Measurements from ENCODE around the gene PDE2A. TPM values are rescaled to one million over a fixed set of nuclear protein-coding genes. Genes with fewer than 3 reads are reported as not detected.

The PDE2A gene
- total and polyA plus RNA-seq, 2 of the 4 experiments (the other 2 are of a cell fraction): 0.02 TPM; not detected in 1

DNA sequence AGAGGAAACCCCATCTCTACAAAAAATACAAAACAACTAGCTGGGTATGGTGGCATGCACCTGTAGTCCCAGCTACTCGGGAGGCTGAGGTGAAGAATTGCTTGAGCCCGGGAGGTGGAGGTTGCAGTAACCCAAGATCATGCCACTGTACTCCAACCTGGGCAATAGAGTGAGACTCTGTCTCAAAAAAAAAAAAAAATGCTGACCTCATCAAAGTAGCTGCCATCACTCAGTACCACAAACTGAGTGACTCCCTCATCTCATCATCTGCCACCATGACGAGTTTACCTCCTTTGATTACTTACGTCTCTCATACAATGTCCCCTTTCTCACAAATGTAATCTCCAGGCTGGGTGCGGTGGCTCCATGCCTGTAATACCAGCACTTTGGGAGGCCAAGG, 122.7 kb downstream of the PDE2A start:
- Histone ChIP-seq H3K14ac (replicated peaks; ENCODE audit: low read depth, low read length) (no peak overlapping the region), H3K9me3 (ENCODE audit: control insufficient read depth, insufficient read depth, low read length) (no peaks in the 10 kb centered on the region), H3K79me1 (ENCODE audit: low read depth in 1 of 2, low read length in 2 of 2) (no peaks in the 10 kb centered on the region), H3K4ac (ENCODE audit: low read depth, low read length) (no peak overlapping the region), H3K56ac (ENCODE audit: extremely low read depth, insufficient read depth, low read length) (no peak overlapping the region), H4K5ac (ENCODE audit: low read depth, low read length) (no peak overlapping the region), H2AK5ac (ENCODE audit: low read depth, low read length) (no peak overlapping the region), H3K27me3 (ENCODE audit: control insufficient read depth, insufficient read depth, low read length) (peaks cover 36% of the 10 kb centered on the region), H2BK5ac (ENCODE audit: low read depth, low read length, poor library complexity, severe bottlenecking) (no peak overlapping the region), H2AK9ac (replicated peaks; ENCODE audit: low read depth, low read length, poor library complexity) (no peak overlapping the region), H3K4me3 (ENCODE audit: insufficient read depth, low read depth, low read length) (no peak overlapping the region), H3K4me2 (ENCODE audit: low read depth, low read length) (no peak overlapping the region), H3K9me1 (ENCODE audit: insufficient read depth, low read length) (no peaks in the 10 kb centered on the region), H3K9ac (ENCODE audit: low read depth, low read length) (no peak overlapping the region), H2AFZ (replicated peaks; ENCODE audit: low read length, poor library complexity) (no peak overlapping the region), H3K27ac (ENCODE audit: insufficient read depth, low read length) (no peak overlapping the region), H2BK120ac (ENCODE audit: low read depth, low read length) (no peak overlapping the region), H4K8ac (ENCODE audit: low read depth in 2 of 2, low read length in 2 of 2) (no peak overlapping the region), H2BK20ac (ENCODE audit: low read depth, low read length) (no peak overlapping the region), H2BK15ac (ENCODE audit: low read depth, low read length) (no peak overlapping the region), H3K23ac (ENCODE audit: low read depth, low read length) (no peak overlapping the region), H3K36me3 (ENCODE audit: control insufficient read depth, insufficient read depth, low read length) (no peaks in the 10 kb centered on the region), H3K18ac (ENCODE audit: low read depth, low read length) (no peak overlapping the region), H4K20me1 (ENCODE audit: insufficient read depth, low read length) (no peaks in the 10 kb centered on the region), H3K4me1 (ENCODE audit: control insufficient read depth, insufficient read depth, low read length) (no peaks in the 10 kb centered on the region), H4K91ac (ENCODE audit: insufficient read depth, low read depth, low read length) (no peak overlapping the region)
- dilution Hi-C loops (cut with HindIII; ENCODE audit: low sequenced_read_pairs, unreplicated experiment) (no loop called here), in situ Hi-C loops (cut with MboI; ENCODE audit: low sequenced_read_pairs) (no loop called here), intact Hi-C loops (cut with micrococcal nuclease) (no loop called here)
- no peak for TF ChIP-seq CEBPB (IDR thresholded peaks at IDR 0.05; ENCODE audit: low read depth, low read length)
- no peak for TF ChIP-seq RAD21 (IDR thresholded peaks at IDR 0.05; ENCODE audit: low read length)
- peak; percentile 94 for TF ChIP-seq MAFK (IDR thresholded peaks at IDR 0.05; ENCODE audit: low read depth, low read length)
- TF ChIP-seq RCOR1 (IDR thresholded peaks at IDR 0.05; ENCODE audit: insufficient replicate concordance, low read length): no peak
- WGBS, 2 experiments (ENCODE audit: extremely low coverage in 2 of 2, insufficient read length in 1 of 2): no CpG with 5 or more reads among the region's 5 CpGs
- CTCF ChIA-PET: interaction anchor here (1.6 kb wide), 1 partner anchor 10 kb away, joined by 4 read pairs; no protein-coding TSS in a partner anchor
- POLR2A ChIA-PET (ENCODE audit: unreplicated experiment): no interaction called here
- DNase-seq: no peak
- BruUV-seq (replicated peaks): no TSS peak
- ATAC-seq (ENCODE audit: low read depth): no peak

Data from IMR-90 (cell line).